PFSK-1 (cell line): Measurements from ENCODE around the gene CATSPER3.

Source experiments
- FOXP2 ChIP-seq: optimal IDR thresholded peaks from 2 replicates; pipeline ENCODE3; 2011; ENCODE audit warnings: borderline replicate concordance, control low read depth, inconsistent platforms; ENCODE audit not compliant: insufficient read depth; ENCODE audit errors: extremely low read length, extremely low read depth
- POLR2AphosphoS5 ChIP-seq: IDR thresholded peaks from 2 replicates; pipeline ENCODE4 v1.6.1; 2012; ENCODE audit warnings: low read depth, mild to moderate bottlenecking, control low read depth, low read length, moderate library complexity
- SIN3A ChIP-seq: IDR thresholded peaks from 2 replicates; pipeline ENCODE4 v1.6.1; 2012; ENCODE audit warnings: mild to moderate bottlenecking, low read length, moderate library complexity, borderline replicate concordance; ENCODE audit not compliant: insufficient read depth
- TAF1 ChIP-seq: IDR thresholded peaks from 2 replicates; pipeline ENCODE4 v1.6.1; 2012; ENCODE audit warnings: low read length, control low read depth, borderline replicate concordance; ENCODE audit not compliant: insufficient read depth
- TF ChIP-seq, protein P1 (sequence below), 2 experiments: IDR thresholded peaks; 2 replicates each; pipeline versions ENCODE4 v1.6.1 to v1.8.0; 2011 to 2012; ENCODE audit warnings: low read depth in 2 of 2, low read length in 2 of 2, control low read depth in 1 of 2, inconsistent platforms in 1 of 2, mild to moderate bottlenecking in 1 of 2, moderate library complexity in 1 of 2; ENCODE audit not compliant: insufficient read depth in 1 of 2

DNA sequence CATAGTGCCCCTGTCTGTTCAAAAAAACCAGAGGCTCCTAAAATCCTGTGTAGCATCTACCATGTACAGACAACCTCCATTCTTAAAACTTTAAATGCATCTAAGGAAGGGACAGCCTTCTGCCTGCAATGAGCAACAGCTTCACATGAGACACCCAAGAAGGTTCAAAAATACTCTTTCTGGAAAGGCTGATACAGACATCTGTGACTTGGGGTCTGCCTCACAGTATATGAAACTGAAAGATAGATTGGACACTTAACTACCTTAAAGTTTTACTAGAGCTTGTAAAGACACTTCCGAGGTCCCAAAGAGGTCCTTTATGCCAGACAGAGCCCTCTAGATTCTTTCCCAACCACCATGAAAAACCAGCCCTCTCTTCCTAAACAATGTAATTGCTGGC lies 28.2 kb upstream of the CATSPER3 start:
- TF ChIP-seq POLR2AphosphoS5: no peak
- TF ChIP-seq, protein P1, sequence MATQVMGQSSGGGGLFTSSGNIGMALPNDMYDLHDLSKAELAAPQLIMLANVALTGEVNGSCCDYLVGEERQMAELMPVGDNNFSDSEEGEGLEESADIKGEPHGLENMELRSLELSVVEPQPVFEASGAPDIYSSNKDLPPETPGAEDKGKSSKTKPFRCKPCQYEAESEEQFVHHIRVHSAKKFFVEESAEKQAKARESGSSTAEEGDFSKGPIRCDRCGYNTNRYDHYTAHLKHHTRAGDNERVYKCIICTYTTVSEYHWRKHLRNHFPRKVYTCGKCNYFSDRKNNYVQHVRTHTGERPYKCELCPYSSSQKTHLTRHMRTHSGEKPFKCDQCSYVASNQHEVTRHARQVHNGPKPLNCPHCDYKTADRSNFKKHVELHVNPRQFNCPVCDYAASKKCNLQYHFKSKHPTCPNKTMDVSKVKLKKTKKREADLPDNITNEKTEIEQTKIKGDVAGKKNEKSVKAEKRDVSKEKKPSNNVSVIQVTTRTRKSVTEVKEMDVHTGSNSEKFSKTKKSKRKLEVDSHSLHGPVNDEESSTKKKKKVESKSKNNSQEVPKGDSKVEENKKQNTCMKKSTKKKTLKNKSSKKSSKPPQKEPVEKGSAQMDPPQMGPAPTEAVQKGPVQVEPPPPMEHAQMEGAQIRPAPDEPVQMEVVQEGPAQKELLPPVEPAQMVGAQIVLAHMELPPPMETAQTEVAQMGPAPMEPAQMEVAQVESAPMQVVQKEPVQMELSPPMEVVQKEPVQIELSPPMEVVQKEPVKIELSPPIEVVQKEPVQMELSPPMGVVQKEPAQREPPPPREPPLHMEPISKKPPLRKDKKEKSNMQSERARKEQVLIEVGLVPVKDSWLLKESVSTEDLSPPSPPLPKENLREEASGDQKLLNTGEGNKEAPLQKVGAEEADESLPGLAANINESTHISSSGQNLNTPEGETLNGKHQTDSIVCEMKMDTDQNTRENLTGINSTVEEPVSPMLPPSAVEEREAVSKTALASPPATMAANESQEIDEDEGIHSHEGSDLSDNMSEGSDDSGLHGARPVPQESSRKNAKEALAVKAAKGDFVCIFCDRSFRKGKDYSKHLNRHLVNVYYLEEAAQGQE (IDR thresholded peaks at IDR 0.05; ENCODE audit: insufficient read depth in 1 of 2, low read depth in 2 of 2, low read length in 2 of 2): no peak
- no peak for TF ChIP-seq SIN3A
- no peak for TF ChIP-seq TAF1
- TF ChIP-seq FOXP2: no peak
